ENCODE measurements around the gene HMG20A.

DNA sequence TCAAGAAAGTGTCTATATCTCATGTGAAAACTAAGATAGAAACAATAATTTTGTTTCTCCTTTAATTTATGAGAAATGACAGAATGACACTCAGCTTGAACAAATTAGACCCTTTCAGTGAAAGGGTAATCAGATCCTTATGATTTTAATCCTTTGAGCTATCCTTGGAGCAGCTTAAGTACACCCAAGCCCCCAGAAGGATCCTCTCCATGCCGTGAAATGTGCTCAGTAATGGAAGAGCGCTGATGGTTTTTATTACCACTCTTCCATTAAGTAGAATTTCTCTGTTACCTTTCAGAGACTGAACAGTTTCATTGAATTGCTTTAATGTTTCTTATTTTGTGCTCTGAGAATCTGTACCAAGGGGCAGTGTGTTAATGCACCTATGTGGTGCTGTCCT lies 54.3 kb downstream of the HMG20A start:
- TF ChIP-seq POLR2A (IDR thresholded peaks at IDR 0.05) (no peak), POLR2AphosphoS5 (IDR thresholded peaks at IDR 0.05) (no peak)
- TF ChIP-seq, protein P1, sequence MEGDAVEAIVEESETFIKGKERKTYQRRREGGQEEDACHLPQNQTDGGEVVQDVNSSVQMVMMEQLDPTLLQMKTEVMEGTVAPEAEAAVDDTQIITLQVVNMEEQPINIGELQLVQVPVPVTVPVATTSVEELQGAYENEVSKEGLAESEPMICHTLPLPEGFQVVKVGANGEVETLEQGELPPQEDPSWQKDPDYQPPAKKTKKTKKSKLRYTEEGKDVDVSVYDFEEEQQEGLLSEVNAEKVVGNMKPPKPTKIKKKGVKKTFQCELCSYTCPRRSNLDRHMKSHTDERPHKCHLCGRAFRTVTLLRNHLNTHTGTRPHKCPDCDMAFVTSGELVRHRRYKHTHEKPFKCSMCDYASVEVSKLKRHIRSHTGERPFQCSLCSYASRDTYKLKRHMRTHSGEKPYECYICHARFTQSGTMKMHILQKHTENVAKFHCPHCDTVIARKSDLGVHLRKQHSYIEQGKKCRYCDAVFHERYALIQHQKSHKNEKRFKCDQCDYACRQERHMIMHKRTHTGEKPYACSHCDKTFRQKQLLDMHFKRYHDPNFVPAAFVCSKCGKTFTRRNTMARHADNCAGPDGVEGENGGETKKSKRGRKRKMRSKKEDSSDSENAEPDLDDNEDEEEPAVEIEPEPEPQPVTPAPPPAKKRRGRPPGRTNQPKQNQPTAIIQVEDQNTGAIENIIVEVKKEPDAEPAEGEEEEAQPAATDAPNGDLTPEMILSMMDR (IDR thresholded peaks at IDR 0.05 in 8 of 11, conservative IDR thresholded peaks at IDR 0.05 in 3 of 11), result no peak
